G401 (cell line): ENCODE data around the gene NRK. TPM values are rescaled to one million over a fixed set of nuclear protein-coding genes. Genes with fewer than 3 reads are reported as not detected.

Source experiments
- total RNA-seq: library from RNA; depleted of rRNA; stranded (reverse); fragments of >200 nt; shearing (Covaris generic); gene quantifications from 2 replicates; pipeline ENCODE4 v1.2.3, GENCODE V29; 2014; rRNA removed

NRK gene
- total RNA-seq, 1 experiment from 2014 or later, result not detected

Other genes with a start within 250 kb of the NRK start
- not detected in 2 replicates for gene SERPINA7, start 216.2 kb downstream of the NRK start, total RNA-seq